HG03575 (cell line): ENCODE results near the gene PCDH9.

ENCODE experiments used
- ATAC-seq: cut with Tn5 transposase; IDR thresholded peaks from one replicate; pipeline ENCODE4 v1.9.1; 2021; ENCODE audit not compliant: unreplicated experiment, insufficient number of reproducible peaks, low FRiP score; ENCODE audit errors: extremely low read depth

Gene PCDH9

GRCh38 chr13:66962953-66963352 is 267.2 kb downstream of the PCDH9 start:
- ATAC-seq = no peak

- no peak for ATAC-seq
These were observed 271.5 kb downstream of the PCDH9 start for GRCh38 chr13:66958611-66959010.

- no peak for ATAC-seq
These were observed 277.6 kb downstream of the PCDH9 start for GRCh38 chr13:66952507-66952906.

- ATAC-seq = no peak
These were observed 278.7 kb downstream of the PCDH9 start for GRCh38 chr13:66951426-66951825.

- no peak for ATAC-seq
These were observed 279.5 kb downstream of the PCDH9 start for GRCh38 chr13:66950666-66951065.

GRCh38 chr13:66948910-66949309 is 281.2 kb downstream of the PCDH9 start:
- no peak for ATAC-seq

GRCh38 chr13:66943530-66943929 is 286.6 kb downstream of the PCDH9 start:
- ATAC-seq = no peak

- no peak for ATAC-seq
These were observed 290.0 kb downstream of the PCDH9 start for GRCh38 chr13:66940113-66940512.

GRCh38 chr13:66937423-66937822 is 292.7 kb downstream of the PCDH9 start:
- ATAC-seq = no peak

- no peak for ATAC-seq
These were observed 296.1 kb downstream of the PCDH9 start for GRCh38 chr13:66933994-66934393.

- no peak for ATAC-seq
These were observed 296.6 kb downstream of the PCDH9 start for GRCh38 chr13:66933527-66933926.

GRCh38 chr13:66927562-66927961 is 302.6 kb downstream of the PCDH9 start:
- no peak for ATAC-seq

- ATAC-seq = no peak
These were observed 303.1 kb downstream of the PCDH9 start for GRCh38 chr13:66926851-66927524.

- ATAC-seq = no peak
These were observed 303.8 kb downstream of the PCDH9 start for GRCh38 chr13:66926200-66926850.

GRCh38 chr13:66922444-66922843 is 307.7 kb downstream of the PCDH9 start:
- no peak for ATAC-seq

GRCh38 chr13:66921437-66921836 is 308.7 kb downstream of the PCDH9 start:
- no peak for ATAC-seq

- ATAC-seq = no peak
These were observed 314.4 kb downstream of the PCDH9 start for GRCh38 chr13:66915596-66916185.

GRCh38 chr13:66914155-66914554 is 316.0 kb downstream of the PCDH9 start:
- ATAC-seq = no peak

- ATAC-seq = no peak
These were observed 318.7 kb downstream of the PCDH9 start for GRCh38 chr13:66911411-66911939.

- ATAC-seq = no peak
These were observed 330.2 kb downstream of the PCDH9 start for GRCh38 chr13:66899955-66900354.
